NCI-H2107 (cell line): ENCODE results near the gene SKP1.

ENCODE experiments used
- DNase-seq: peaks from one replicate; lab custom pipeline; 2025; lab: John Stamatoyannopoulos, UW

The SKP1 gene

DNA sequence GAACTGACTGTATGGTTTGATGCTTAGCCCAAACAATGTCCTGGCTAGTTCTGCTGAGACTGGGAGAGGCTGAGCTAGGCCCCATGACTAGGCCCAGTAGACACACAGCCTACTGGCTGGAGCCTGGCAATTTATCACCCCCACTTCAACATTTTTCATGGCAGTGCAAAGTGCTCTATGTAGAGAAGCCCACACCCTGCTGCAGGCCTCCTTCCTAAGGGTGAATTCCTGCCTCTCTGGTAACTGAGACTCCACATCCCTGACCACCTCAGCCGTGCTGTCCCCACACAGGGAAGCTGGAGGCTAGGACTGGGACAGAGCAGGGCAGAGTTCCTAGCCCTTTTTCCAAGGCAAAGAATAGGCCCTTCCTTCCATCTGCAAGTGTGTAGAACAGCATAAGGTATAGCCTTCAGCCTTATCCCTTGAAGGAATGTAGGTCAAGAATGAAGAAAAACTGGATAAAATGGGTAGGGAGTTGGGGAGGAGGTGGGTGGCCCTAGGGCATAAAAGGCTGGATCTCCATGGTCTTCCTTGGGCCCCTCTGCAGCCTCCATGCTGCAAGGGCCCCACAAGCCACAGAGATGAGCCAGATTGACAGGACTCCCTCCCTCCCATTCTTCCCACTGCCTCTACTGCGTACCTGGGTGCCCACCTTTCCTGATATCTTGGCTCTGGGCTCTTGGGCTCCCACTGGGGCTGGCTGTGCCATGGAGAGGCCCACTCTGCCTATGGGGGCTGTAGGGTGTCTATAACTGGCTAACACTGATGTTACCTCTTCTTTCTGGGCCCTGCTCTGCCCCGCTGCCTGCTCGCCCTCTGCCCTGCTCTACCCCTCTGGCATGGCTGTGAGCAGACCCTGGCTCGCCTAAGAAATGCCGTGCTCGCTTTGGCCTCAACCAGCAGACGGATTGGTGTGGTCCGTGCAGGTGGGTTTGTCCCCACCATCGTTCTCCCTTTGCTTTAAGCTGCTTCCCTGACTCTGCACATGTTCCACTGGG lies 32.5 kb downstream of the SKP1 start:
- DNase-seq: no peak

DNA sequence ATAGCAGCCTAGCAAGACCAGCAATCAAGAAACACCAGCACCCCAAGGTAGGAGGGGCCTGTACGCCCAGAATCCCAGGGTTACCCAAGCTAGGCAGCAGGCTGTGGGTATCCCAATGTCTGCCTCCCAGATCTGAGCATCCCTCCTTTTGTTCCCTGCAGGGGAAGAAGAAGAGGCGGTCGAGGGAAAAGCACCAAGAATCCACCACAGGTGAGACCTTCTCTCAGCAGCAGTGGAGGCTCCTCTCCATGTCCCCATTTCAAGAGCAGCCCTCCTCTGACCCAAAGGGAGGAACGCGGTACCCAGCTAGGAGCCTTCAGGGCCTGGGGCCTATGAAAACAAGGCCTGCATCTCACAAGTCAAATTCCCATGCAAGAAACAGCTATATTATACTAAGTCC lies 33.3 kb downstream of the SKP1 start:
- DNase-seq: no peak

DNA sequence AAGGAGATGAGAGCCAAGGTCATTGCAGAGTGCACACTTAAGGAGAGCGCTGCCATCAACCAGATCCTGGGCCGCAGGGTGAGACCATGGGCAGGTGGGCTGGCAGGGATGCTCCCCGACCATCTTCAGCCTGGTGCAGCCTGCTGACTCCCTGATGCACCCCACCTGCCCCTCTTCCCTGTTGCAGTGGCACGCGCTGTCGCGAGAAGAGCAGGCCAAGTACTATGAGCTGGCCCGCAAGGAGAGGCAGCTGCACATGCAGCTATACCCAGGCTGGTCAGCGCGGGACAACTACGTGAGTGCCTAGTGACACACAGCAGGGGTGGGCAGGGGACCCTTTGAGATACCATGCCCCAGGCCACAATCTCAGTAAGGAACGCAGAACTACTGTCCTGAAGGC lies 33.9 kb downstream of the SKP1 start:
- DNase-seq: no peak

DNA sequence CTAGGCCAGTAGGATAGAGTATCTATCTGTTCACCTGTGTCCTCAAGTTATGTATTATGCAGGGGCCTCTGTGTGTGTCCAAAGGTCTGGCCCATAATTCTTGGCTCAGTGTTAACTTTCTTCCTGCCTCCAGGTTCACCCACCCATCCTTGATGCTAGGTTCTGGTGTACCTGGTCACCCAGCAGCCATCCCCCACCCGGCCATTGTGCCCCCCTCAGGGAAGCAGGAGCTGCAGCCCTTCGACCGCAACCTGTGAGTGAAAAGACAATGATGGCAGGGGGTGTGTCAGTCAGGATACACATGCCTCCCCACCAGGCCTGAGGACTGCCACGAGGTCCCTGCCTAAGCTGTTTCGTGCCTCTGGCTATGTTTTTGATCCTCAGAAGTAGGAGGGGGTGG lies 34.7 kb downstream of the SKP1 start:
- no peak for DNase-seq

DNA sequence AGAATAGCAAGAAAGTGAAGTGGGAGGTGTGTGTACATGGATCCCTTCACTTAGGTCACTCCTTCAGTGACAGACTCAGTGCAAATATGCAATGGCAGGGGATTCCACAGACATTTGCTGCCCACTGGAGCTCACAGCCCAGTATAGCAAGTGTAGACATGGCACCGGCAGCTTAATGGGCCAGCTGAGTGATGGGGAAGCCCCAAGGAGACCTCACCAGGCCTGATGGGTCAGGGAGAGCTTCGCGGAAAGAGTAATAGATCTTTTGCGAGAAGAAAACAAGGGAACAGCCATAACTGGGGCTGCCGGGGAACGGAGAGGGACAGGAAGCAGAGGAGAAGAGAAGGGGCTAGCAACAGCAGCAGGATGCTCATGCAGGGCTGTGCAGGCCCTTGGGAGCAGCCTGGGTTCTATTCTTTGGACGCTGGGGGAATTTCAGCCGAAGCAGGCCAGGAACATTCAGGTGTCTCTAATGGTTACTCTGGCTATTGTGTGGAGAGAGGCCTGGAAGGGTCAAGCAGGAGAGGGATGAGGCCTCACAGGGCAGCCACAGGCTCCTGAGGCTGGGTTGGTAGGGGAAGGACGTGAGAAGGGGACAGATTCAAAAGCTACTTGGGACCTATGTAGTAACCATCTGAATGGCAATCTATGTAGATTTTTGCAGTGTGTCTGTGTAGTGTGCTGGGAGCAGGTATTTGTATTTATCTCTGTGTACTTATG lies 35.3 kb downstream of the SKP1 start:
- DNase-seq: no peak

DNA sequence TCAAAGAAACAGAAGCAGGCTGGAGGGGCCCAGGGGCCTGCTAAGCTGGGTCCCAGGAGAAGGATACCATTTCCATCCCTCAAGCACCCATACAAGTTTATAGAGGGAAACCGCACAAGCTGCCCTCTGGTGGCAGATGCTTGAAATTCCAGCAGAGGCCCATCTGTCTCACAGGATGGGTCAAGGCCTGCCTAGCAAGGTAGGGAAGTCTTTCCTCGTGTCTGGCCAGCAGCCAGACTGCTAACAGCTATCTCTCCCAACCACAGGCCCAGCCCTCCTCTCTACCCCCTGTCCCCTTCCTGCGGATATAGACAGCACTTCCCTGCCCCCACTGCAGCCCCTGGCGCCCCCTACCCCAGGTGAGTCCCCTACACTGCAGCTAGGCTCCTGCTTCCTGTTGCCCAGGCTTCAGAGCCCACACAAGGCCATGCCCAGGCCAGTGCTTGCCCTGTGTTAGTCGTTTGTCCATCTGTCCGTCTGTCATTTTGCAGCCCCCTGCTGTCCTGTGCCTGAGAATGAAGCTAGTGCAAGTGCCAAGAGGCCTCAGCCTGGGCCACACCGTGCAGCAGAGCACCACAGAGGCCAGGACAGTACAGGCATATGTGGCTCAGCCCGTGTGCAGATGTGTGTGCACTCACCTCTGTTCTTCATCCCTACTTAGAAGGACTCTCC lies 36.1 kb downstream of the SKP1 start:
- DNase-seq: no peak

DNA sequence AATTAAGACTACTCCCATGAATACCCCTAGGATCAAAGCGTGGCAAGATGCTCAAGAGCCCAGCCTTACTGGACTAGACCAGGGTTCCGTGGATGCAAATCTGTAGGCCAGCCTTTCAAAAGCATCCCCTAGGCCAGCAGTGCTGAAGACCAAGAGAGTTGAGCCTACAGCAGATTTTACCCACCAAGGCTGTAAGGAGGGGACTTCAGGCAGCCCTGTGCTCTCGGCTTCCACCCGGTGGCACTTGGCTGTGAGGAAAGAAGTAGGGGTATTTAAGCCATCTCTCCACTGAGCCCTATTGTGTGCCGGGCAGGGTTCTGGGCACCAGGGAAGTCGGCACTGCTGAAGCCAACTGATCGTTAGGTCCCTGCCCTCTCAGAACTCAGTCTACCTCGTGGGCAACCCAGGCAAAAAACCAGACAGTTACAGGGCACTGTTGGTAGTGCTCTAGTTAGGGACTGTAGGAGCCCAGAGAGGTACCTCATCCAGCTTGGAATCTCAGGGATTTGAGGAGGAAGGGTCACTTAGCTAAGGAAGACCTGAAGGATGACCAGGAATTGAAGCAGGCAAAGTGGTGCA lies 36.8 kb downstream of the SKP1 start:
- DNase-seq: no peak

DNA sequence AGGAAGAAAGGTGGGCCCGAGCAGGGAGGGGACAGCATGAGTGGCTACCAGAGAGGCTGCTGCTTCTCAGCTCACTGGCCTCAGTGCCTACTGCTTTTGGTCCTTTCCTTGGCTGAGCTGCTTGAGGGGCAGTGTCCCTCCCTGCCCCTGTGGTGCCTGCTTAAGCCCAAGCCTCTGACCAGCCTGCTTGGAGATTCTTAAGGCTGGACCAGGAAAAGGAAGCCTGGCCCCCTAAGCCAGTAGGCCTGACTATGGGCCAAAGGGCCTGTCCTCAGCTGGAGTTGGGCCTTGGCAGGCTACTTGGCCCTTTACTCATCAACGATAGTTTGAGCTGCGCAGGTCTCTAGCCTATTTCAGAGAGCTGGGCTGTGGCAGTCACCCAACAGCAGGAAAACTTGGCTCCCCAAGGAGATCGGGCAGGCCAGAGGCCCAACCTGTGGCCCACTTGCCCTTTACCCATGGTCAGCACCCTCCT lies 37.3 kb downstream of the SKP1 start:
- DNase-seq: no peak

DNA sequence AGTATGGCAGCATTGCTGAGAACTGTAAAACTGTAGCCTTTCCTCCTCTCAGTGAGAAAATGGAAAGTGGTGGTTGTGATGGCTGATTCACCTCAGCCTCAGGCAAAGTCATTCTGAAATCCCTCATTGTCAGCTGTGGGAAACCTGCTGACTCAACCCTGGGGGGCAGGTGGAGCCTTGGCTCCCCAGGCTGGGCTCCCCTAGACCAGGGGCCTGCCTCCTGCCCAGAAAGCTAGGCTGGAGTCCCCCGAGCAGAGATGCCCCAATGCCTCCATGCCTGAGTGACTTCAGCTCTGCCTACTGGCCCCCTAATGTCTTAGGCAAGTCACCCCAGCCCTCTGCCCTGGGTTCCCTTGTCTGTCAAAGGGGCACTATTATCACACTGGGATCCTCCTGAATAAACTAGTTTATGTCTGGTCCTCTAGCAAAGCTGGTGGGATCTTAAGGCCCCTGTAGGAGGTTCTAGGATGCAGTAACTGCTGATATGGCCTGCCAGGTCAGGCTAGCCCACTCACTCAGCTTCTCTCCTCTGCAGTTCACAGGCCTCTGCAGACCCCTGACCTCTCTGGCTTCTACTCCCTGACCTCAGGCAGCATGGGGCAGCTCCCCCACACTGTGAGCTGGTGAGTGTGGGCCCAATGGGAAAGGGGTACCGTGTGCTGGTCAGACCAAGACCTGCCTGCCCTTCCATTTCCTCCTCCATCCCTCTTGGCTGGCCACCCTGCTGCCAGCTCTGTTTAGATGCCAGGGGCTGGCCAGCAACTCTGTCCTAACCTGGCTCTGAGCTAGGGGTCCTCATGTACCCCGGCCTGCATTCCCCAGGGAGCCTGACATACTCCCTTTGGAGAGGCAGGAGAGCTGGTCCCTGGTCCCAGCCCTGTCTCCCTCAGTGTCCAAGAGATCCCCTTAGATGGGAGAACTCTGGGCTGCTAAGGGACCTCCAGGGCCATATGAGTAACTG lies 38.1 kb downstream of the SKP1 start:
- no peak for DNase-seq

DNA sequence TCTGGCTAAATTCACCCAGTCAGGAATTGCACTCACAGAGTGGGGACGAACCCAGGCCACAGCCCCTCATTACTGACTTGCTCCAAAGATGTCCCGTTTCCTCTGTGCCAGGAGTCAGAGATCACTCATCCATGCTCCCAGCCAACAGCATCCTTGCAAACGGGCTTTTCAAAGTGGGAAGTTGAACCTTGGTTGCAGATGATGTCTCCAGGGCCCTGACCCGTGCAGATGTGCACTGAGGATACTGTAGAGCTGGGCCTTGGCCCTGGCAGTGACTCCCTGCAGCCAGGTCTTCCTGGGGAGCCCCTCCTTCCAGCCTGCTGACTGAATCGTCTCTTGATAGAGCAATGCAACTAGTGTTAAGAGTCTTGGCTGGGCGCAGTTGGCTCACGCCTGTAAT lies 40.0 kb downstream of the SKP1 start:
- DNase-seq: no peak

DNA sequence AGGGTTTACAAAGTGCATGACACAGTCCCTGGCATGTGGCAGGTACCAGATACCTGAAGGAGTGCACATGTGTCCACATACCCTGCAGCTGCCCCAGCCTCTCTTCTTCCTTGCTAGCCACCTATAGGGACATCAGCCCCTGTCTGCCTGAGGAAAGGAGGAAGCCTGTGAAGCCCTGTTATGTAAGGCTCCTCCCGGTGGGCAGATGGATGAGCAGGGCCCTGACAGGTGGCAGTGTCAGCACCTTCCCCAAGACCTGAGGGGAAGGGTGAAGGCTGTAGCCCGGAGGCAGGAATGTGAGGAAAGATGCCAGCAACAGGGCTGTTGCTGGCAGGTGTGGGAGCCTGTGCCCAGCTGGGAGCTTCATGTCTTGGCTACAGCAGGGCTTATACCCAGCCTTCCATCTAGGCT lies 40.5 kb downstream of the SKP1 start:
- no peak for DNase-seq

DNA sequence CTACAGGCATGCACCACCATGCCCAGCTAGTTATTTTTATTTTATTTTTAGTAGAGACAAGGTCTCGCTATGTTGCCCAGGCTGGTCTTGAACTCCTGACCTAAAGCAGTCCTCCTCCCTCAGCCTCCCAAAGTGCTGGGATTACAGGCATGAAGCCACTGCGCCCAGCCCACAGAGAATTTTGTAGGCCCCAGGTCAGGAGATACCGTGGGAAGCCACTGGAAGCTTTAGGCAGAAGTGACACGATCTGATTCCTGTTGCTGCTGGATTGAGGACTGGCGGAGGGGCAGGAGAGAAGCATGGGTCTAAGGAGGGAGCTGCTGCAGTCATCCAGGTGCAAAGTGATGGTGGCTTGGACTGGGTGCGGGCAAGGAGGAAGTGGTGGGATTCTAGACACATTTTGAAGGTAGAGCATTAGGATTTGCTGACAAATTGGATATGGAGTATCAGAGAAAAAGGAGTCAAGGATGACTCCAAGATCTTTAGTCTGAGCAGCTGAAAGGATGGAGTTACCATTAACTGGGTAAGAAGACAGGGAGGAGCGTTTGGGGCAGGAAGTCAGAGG lies 41.6 kb downstream of the SKP1 start:
- no peak for DNase-seq

DNA sequence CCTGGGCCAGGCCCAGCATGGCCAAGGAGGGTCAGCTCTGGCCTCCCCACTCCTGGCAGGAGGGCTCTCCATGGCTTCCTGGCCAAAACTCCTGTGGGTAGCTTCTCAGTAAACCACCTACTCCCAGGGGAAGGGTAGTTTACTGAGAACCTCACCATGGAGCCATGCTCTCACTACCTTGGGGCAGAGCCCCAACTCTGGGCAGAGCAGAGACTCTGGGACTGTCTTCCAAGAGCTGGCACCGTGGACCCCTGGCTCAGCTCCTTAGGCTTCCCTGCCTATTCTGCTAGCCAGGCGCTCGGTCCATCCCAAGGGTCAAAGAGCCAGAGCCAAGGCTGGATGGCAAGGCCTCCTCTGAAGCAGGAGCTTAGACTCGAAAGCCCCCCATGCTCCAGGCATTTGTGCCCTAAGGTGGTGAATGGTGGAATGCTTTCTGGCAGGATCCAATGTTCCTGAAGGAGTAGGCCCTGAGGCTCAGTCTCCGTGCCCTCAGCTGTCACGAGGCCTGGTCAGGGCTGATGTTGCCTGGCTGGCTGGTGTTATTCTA lies 42.7 kb downstream of the SKP1 start:
- no peak for DNase-seq

DNA sequence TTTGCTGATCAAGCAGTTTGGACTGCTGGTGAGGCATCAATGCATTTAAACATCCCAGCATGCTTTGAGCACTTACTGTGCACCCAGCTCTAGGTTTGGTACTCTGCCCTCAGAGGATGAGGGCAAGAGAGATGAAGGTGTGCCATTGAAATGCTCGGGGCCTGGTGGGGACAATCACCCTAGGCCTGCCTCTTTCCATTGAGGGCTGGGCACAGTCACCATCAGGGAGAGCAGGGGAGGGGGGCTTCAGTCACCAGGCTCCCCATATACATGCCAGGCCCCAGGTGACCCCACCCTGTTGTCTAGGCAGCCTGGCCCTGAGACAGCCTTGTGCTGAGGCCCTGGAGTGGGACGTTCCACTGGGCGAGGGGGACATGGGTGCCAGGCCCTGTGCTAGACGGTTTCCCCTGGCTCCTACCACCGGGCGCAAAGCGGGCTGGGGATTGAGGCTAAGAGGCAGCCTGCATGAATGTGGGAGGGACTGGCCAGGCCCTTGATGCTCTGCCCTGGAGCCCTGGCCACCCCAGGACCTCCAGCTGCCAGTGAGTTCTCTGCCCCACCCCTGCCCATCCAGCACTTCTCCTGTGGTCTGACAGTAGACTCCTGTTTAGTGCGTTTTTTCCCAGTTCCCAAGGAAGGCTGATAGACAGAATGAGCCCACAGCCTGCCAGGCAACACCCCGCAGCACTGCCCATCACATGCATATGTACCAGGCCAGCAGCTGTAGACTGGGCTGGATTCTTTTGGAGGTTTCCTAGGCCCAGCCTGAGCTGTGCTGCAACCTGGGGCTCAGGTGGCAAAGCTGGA lies 43.4 kb downstream of the SKP1 start:
- DNase-seq: no peak

DNA sequence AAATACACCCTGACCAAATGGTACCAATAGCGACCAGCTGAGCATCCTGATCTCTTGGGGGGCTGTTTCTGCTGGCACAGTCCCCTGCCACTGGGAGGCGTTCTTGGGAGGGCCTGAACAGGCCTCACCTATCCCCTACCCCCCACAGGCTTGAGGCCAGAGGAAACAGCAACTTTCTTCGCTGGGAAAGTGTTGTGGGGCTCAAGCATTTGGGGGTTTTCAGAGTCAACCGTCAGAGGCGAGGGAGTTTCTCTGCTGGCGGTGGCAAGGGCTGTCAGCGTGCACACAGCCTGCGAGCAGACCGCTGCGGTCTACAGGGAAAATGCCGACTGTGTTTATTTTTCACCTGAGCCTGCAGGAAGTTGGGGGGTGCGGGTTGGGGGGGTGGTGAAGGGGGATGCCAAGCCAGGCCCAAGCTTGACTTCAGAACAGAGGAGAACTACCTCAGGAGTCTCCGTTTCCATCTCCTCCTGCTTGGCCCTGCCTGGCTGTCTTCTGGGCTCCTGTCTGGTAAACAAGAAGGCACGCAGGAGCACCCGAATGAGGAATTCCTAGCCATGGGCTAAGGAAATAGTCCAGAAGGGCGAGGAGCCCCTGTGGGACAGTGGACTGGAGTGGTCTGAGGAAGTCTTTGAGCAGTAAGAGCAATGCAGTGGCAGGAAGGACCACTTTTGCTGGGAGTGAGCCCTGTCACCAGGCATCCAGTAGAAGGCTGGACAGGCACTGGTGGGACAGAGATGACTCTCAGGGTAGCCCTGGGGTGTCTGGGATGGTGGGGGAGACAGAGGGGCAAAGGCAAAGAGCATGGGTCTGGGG lies 44.2 kb downstream of the SKP1 start:
- no peak for DNase-seq

DNA sequence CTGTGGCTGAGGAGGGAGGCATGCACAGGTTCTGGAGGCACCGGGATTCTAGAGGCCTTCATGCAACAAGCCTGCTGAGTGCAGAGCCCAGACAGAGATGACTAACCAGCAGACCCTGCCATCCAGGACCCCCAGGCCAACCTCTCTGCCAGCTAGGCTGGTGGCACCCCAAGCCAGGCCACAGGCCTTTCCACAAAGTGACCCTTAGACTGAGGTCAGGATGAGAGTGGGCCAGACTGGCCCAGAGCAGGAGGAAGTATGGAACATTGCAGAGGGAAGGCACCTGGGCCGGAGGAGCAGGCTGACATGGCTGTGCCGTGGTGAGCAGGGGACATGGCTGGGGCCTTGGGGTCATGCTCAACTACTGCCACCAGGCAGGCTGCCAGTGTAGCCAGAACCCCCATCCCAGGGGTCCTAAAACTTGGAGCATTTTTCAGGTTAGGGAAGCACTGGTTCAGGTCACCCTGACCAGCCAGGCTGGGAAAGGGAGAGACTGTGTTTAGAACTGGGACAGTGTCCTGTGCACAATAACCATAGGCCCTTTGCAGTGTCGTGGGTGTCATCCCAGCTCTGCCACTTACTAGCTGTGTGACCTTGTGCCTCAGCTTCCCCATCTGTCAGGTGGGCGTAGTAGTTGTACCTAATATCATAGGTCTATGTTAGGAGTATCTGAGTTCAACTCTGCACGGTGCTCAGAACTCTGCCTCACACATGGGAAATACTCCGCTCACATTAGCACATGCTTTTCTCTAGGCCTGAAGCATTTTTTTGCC lies 45.0 kb downstream of the SKP1 start:
- no peak for DNase-seq

DNA sequence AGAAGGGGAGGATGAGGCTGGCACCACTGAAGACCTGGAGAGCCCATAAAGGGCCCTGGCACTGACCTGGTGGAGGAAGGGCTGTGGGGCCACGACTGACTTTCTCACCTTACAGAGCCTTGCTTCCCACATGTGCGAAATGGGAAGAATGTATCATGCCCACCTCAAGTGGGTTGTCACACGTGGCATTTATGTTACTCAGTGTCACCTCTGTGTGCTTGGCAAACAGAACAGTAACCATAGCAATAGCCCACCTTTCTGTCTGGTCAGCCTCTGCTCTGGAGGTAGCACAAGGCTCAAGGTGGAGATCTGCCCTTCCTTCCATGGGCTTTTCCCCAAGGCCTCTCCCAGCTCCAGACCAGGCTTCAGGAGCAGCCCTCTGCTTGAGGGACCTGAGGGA lies 45.6 kb downstream of the SKP1 start:
- DNase-seq: no peak
